ENCODE results near the gene RAI1. TPM values are rescaled to one million over a fixed set of nuclear protein-coding genes. Genes with fewer than 3 reads are reported as not detected.

The RAI1 gene
- total and polyA plus RNA-seq, 12 donors, result 4.2 to 37.3 (median 26.9) TPM

DNA sequence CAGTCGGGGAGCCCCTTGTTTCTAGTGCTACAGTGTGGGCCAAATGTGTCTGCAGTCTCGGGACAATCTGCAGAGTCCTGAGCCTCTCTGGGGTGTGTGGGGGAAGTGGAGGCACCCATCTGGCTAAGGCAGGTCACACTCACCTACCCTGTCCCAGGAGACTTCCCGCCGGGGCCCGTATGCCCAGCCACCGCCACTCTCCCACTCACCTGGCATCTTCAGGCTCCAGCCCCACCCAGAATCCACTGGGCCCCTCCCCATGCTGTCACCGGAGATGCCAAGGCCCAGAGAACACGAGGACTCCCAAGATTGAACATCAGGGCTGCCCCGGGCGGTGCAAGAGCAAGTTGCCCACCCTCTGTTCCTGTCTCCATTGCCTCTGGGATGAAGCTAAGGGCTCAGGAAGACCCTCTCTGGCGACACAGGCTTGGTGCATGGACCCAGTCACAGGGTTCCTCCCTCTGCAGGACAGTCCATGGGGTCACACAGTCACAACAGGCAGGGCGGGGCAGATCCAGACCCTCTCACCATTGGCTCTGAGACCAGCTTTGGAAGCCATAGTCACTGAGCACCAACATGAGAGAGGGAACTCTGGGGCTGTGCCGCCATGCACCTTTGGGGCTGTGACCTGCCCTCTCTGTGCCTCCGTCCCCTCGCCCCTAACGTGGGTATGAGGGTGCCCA lies 117.5 kb downstream of the RAI1 start:
- 87 to 94% (median 88%) methylated on average over 8 to 16 of the region's 16 CpGs for WGBS, 4 donors
- Histone ChIP-seq H3K27ac (no peak overlapping the region), H3K36me3 (replicated peaks in 1 of 2) (peaks cover 0 to 51% of the 10 kb centered on the region in 2 donors), H3K4me3 (no peak overlapping the region), H3K27me3 (no peaks in the 10 kb centered on the region), H3K9me3 (replicated peaks in 1 of 3) (no peaks in the 10 kb centered on the region), H3K4me1 (replicated peaks in 1 of 2) (no peaks in the 10 kb centered on the region)
- no peak for TF ChIP-seq POLR2A (IDR thresholded peaks at IDR 0.05)
- TF ChIP-seq, protein P1, sequence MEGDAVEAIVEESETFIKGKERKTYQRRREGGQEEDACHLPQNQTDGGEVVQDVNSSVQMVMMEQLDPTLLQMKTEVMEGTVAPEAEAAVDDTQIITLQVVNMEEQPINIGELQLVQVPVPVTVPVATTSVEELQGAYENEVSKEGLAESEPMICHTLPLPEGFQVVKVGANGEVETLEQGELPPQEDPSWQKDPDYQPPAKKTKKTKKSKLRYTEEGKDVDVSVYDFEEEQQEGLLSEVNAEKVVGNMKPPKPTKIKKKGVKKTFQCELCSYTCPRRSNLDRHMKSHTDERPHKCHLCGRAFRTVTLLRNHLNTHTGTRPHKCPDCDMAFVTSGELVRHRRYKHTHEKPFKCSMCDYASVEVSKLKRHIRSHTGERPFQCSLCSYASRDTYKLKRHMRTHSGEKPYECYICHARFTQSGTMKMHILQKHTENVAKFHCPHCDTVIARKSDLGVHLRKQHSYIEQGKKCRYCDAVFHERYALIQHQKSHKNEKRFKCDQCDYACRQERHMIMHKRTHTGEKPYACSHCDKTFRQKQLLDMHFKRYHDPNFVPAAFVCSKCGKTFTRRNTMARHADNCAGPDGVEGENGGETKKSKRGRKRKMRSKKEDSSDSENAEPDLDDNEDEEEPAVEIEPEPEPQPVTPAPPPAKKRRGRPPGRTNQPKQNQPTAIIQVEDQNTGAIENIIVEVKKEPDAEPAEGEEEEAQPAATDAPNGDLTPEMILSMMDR (IDR thresholded peaks at IDR 0.05), result no peak
- intact Hi-C loops (cut with DNase I), result loop anchor here in 1 of 2 donors (10.0 kb wide), 1 partner anchor 236 kb away; the partner anchor contains the start of genes ATPAF2 and GID4
- no peak for DNase-seq

DNA sequence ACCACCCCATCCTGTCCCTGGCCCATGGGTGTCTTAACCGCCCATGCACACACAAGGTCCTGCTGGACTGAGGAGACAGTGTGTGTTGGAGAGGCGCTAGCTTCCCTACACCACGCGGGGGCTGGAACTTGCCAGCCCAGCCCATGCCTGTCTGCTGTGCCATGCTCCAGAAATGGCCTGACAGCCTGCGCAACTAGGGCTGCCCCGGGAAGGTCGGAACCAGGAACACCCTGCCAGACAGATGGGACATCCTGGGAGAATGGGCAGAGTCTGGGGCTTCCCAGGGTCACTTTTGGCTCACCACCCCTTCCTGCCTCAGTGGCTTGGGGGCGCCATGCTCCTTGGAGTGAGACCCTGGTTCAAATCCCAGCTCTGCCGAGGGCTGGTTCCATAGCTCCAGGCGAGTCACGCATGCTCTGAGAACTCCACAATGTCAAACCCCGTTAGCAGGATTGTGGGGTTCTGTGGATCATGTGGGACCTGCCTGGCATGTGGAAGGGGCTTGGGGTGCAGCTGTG lies 119.3 kb downstream of the RAI1 start:
- DNase-seq, result no peak
- TF ChIP-seq POLR2A (IDR thresholded peaks at IDR 0.05), result no peak
- TF ChIP-seq, protein P1 (IDR thresholded peaks at IDR 0.05), result no peak
- Histone ChIP-seq H3K9me3 (replicated peaks in 1 of 3) (no peaks in the 10 kb centered on the region), H3K27ac (no peak overlapping the region), H3K27me3 (no peaks in the 10 kb centered on the region), H3K36me3 (replicated peaks in 1 of 2) (peaks cover 0 to 44% of the 10 kb centered on the region in 2 donors), H3K4me3 (no peak overlapping the region), H3K4me1 (replicated peaks in 1 of 2) (no peaks in the 10 kb centered on the region)
- intact Hi-C loops (cut with DNase I), result loop anchor here in 1 of 2 donors (10.0 kb wide), 1 partner anchor 224 kb away; no protein-coding TSS in a partner anchor
- WGBS, 4 donors, result 84 to 86% (median 85%) methylated on average over 2 to 12 of the region's 12 CpGs

DNA sequence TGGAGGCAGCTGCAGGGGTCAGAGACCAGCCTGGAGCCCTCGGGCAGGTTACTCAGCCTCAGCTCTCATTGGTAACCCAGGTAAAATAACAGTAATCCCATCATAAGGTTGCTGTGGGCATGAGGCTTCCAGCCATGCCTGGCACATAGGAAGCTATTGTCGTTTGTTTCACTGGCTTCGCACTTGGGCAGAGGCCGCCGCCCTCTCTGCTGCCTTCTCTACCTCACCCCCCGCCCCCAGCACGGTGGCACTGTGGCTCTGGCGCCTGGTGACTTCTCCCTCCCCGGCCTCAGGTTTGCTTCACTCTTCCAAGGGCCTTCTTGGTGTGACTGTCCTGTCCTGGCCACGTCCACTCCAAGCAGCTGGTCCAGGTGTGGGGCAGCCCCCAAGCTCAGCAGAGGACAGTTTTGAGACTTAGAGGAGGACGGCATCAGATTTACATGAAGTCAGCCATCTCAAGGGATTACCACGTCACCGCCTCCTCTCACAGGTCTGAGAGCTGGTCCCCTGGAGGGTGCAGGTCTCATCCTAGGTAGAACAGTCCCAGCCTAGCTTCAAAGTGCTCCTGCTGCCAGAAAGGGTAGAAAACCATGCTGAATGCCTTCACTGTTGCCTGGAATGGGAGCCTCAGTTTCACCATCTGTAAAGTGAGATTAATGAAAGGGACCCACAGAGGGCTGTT lies 120.7 kb downstream of the RAI1 start:
- Histone ChIP-seq H3K36me3 (replicated peaks in 1 of 2) (peaks cover 0 to 33% of the 10 kb centered on the region in 2 donors), H3K27me3 (no peaks in the 10 kb centered on the region), H3K9me3 (replicated peaks in 1 of 3) (no peaks in the 10 kb centered on the region), H3K4me1 (replicated peaks in 1 of 2) (no peaks in the 10 kb centered on the region), H3K4me3 (no peak overlapping the region), H3K27ac (no peak overlapping the region)
- no peak for DNase-seq
- intact Hi-C loops (cut with DNase I), result loop anchor here in 1 of 2 donors (10.0 kb wide), 1 partner anchor 223 kb away; no protein-coding TSS in a partner anchor
- no peak for TF ChIP-seq POLR2A (IDR thresholded peaks at IDR 0.05)
- TF ChIP-seq, protein P1 (IDR thresholded peaks at IDR 0.05), result no peak
- WGBS, 4 donors, result 90 to 93% (median 92%) methylated on average over 10 to 13 of the region's 13 CpGs

DNA sequence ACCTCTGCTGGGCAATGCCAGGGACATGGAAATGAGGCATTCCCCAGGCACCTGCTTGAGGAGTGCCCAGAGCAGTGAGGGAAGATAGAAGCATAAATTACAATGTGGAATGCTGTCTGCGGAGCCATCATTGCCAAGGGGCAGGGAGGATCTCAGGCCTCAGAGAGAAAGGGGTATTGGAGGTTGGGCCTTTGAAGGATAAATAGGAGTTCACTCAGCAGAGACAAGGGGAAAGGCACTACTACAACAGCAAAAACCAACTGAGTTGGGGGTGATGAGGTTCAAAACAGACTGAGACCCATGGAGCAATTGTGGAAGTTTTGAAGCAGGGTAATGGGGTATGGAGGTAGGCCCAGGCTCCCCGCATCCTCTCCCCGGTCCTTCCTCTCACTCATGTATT lies 122.7 kb downstream of the RAI1 start:
- intact Hi-C loops (cut with DNase I), result loop anchor here in 1 of 2 donors (10.0 kb wide), 1 partner anchor 221 kb away; no protein-coding TSS in a partner anchor
- Histone ChIP-seq H3K36me3 (replicated peaks in 1 of 2) (peaks cover 0 to 20% of the 10 kb centered on the region in 2 donors), H3K27me3 (no peaks in the 10 kb centered on the region), H3K9me3 (replicated peaks in 1 of 3) (no peaks in the 10 kb centered on the region), H3K4me1 (replicated peaks in 1 of 2) (peaks cover 0 to under 1% of the 10 kb centered on the region in 2 donors), H3K27ac (no peak overlapping the region), H3K4me3 (no peak overlapping the region)
- TF ChIP-seq, protein P1 (IDR thresholded peaks at IDR 0.05), result no peak
- no peak for TF ChIP-seq POLR2A (IDR thresholded peaks at IDR 0.05)
- WGBS, 4 donors, result 90 to 97% (median 95%) methylated on average over 3 of the region's 3 CpGs
- no peak for DNase-seq

Measured in adrenal gland (tissue), 12 donors.